ENCODE results near the gene ASCL1.
A peak's percentile ranks its signal among the peaks of the same experiment; 100 is the strongest.

The ASCL1 gene

DNA sequence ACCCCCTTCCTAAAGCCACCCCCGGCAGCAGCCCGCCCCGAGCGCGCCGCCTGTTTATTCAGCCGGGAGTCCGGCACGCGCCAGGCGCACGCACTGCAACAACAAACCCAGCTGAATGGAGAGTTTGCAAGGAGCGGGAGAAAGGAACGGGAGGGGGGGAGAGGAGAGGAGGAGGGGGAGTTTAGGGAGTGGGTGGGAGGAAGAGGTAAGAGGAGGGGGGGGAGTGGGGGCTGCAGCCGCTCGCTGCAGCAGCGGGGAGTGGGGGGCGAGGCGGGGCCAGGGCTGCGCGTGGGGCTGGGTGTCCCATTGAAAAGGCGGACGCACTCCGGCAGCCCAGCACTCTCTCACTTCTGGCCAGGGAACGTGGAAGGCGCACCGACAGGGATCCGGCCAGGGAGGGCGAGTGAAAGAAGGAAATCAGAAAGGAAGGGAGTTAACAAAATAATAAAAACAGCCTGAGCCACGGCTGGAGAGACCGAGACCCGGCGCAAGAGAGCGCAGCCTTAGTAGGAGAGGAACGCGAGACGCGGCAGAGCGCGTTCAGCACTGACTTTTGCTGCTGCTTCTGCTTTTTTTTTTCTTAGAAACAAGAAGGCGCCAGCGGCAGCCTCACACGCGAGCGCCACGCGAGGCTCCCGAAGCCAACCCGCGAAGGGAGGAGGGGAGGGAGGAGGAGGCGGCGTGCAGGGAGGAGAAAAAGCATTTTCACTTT, at the start of gene ASCL1:
ASCL1 (plus strand) TSS at position 336 of the 712 bp plus-strand sequence. CDS start 571 bp downstream, outside the sequence.
- intact Hi-C loops (cut with DNase I) = no loop called here
- peak in 36 of 42 donors; percentile 9 to 79 (median 58) for DNase-seq

DNA sequence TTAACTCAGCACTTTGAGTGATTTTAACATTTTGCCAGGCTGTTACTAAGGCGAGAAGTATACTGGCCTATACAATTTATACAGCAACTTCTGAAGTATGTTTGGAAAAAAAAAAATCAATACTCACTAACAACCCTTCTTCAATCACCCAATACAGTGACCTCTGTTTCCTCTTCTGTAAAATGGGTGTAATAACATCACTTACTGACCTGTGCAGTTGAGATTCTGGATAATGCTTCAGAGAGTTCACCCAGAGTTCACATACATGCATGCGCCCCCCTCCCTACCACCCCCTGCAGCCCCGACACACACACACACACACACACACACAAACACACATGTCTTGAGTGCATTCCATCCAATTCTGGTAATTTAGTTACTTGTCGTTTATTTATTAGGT, 49.6 kb upstream of the ASCL1 start:
- DNase-seq = no peak
- intact Hi-C loops (cut with DNase I) = no loop called here

DNA sequence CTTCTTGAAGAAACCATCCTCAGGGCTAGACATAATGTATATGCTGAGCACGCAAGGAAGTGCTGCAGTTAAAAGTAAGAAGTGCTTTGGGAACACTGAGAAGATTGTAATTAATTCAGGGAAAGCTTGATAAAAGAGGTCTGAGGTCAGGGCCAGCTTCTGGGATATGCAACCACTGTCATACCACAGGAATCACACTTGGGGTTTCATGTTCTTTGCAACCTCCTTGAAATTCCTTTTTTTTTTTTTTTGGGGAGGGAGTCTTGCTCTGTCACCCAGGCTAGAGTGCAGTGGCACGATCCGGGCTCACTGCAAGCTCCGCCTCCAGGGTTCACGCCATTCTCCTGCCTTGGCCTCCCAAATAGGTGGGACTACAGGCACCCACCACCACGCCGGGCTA, 47.3 kb upstream of the ASCL1 start:
- no peak for DNase-seq
- intact Hi-C loops (cut with DNase I) = no loop called here

DNA sequence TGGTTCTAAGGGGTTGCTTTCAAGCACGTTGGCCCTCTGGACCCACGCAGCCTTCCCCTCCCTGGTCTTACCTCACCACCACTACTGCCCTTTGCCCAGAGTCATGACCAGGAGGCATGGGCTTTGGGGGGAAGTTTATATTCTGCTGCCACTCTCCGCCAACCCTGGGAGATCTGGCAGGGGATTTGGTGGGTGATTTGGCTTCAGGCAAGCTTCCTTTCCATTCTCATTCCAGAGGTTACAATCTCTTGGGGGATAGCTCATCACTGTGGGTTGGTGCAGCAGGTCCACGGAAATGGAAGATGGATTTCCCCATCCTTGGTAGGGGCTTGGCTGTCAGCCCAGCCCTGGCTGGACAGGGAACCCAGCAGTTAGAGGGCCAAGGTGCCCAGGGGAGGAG, 46.7 kb upstream of the ASCL1 start:
- intact Hi-C loops (cut with DNase I) = no loop called here
- DNase-seq = no peak

DNA sequence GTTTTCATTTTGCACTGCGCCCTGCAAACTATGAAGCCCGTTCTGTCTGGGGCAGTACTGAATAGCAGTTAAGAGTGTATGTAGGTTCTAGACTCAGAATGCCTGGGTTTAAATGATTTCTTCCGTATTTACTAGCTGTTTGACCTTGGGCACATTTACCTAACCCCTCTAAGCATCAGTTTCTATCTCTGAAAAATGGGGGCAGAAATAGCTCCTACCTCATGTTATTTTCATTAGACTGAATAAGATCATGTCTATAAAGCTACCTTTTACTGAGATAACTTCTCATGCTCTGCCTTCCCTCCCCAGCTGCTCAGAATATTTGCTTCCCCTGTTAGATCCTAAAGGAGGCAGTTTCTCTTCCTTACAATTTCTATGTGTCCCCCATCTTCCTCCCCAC, 46.2 kb upstream of the ASCL1 start:
- no peak for DNase-seq
- intact Hi-C loops (cut with DNase I) = no loop called here

DNA sequence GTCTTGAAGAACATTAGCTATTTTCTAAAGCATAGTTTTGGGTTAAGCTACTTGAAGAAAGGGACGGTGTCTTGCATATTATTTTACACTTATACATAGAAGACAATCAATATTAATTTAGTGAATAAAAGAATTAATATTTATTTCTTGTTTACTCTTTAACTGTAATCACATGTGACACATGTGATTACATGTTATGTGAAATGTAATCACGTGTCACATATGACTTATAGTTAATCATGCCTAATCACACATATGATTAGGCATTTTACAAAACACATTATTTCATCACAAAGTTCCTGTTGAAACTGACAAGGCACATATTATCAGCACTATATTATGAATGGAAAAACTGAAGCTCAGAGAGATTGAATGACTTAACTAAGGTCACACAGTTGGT, 45.2 kb upstream of the ASCL1 start:
- intact Hi-C loops (cut with DNase I) = no loop called here
- no peak for DNase-seq

DNA sequence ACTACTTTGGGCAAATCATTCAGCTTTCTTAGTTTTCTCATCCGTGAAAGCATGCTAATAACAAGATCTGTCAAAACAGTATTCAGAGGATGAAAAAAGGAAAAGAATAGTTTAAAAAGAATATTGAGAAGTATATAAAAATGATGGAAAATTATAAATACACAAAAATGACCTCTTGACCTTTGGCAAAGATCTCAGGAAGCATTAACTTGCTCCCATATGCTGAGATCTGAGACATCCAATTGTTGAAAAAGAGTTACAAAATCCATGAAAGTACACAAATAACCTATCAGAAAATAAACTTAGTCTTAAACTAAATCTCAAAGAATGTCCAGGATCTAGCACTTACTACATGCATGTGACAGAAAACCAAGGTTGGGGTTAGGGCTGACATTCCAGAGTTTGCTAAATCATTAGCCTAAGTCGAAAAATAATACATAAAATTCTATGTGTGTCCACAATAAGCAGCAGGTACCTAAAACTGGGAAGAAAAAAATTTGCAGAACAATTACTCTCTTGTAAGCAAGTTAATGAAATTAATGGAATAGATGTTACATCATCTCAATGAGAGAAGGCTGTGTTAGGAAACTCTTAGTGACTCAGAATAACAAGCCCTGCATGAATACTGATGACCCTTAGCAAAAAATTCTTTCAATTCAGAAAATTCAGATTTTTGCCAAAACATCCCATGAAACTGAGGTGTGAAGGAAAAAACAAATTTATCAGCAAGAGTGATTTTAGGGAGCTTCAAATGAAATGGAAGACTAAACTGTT, 43.8 kb upstream of the ASCL1 start:
- no peak for DNase-seq
- intact Hi-C loops (cut with DNase I) = no loop called here

DNA sequence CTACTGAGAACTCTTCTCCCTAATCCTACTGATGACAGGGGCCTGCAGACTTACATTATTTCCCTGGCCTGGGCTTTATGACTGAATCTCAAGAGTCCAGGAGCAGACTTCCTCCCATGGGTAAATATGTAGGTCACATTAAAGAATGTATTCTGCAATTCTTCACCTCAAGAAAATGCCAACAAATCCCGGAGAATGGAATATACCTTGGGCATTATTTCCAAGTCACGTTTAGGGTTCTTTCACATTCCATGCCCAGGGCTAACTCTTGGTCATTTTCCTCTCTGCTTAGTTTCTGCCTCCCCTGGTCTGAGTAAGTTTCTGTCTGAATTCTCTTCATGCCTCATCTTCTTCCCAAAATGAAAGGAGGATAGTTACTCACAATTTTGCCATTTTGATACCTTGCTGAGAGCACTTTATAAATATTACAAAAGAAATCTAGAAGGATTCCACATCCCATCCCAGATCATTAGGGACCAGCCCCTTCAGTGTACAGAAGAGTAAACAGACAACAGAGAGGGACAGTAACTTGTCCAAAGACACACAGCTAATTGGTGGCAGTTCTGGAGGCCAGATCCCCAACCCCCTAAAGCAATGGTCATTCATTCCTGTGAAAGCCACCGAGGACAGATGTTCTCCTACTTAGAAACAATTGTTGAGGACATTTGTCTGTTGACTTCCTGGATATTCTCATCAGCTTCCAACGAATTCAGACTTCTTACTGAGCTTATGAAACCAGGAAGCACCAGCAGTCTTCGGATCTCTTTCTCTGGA, 41.0 kb upstream of the ASCL1 start:
- intact Hi-C loops (cut with DNase I) = no loop called here
- no peak for DNase-seq

DNA sequence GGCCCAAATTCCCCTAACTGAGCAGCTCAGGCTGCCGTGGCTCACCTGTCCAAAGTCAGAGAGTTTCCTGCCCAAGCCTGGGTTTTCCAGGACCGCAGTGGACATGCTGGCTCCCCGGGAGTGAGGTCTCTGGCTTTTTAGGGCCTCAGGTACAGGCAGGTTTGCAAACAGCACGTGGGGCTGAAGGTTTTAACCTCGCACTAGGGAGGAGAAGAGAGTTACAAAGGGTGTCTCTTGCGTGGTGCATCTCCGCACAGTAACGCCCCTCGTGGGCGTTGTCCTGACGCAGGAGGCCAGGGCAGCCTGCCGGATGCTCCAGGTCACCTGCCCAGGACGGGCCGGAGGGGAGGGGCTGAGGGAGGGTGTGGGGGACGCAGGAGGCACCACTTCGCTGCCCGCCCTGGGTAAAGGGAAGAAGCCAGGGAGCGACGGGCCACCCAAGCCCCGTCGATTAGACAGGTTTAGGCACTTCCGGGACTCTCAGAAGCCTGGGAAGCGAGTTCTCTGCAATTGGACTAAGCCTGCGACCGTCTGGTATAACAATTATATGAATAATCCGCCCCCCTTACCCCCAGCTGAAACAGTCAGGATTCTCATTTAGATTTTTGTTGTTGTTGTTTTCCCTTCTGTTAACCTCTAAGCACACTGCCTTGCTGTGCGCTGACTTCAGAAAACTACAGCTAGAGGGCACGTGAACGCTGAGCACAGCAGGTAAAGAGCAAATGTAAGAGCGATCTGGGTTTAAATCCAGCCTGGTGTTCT, 40.3 kb upstream of the ASCL1 start, which contains the start of gene PAH:
PAH (minus strand) TSS at position 219 of the 762 bp plus-strand sequence; CDS start at position 105, 114 bp downstream.
- DNase-seq = no peak
- intact Hi-C loops (cut with DNase I) = no loop called here

DNA sequence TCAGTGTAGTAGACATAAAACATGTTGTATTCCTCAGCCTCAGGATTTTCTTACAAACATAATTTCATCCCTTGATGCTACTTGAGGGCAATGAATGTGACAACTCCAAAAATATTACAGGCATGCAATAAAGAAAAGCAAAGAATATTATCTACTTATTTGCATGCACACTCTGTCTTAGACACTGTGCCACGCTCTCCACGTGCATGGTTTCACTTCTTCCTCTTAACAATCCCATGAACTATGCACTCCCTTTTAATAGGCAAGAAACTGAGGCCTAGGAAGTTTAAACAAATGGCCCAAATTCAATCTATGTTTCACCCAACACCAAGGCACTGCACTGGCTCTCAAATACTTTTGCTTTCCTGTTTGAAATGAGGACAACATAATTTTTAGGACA, 38.6 kb upstream of the ASCL1 start:
- intact Hi-C loops (cut with DNase I) = no loop called here
- no peak for DNase-seq

DNA sequence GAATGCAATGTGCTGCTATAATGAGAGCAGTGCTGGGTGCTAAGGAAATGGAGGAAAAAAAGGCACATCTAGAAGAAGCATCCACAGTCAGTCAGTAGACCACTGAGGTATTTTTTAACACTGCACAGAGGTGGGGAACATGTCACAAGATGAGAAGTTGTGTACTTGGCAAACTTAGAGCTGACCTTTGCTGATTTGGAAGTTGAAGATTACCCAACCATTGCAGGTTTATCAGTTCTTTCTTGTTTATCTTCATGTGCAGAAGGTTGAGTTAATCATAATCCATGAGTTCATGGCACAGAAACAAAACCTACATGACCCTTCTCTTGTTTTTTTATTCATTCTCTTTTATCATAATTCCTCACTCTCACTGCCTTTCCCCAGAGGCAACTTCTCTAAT, 37.2 kb upstream of the ASCL1 start:
- no peak for DNase-seq
- intact Hi-C loops (cut with DNase I) = no loop called here

DNA sequence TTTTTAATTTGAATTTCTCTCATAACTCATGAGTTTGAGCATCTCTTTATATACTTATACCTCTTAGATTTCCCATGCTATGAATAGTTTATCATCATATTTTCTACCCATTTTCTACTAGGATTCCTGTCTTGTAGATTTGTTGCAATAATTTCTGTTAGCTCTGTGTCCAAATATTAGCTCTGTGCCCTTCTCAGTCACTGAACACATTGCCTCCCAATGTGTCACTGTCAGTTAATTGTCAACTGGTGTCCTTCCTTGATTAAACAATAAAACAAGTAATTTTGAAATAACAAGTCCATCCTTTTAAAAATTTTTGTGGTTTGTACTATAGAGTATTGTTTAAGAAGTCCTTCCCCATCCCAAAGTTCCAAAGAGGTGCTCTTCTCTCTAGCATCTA, 36.2 kb upstream of the ASCL1 start:
- intact Hi-C loops (cut with DNase I) = no loop called here
- DNase-seq = no peak

DNA sequence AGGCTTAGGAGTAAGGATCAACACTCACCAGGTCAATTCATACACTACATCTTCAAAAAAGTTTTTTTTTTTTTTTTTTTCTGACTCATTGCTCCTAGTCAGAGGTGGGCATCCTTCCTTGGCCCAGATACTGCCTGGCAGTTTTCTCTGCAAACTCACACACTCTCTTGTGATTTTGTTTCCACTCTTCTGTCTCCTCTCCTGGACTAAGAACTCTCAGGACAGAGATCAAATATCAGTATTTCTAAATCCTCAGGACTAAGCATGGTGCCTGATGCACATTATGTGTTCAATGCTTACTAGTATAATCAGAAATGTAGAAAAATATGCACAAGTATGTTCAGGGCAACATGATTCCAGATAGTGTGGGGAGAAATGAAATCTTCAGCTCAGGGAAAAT, 30.3 kb upstream of the ASCL1 start:
- intact Hi-C loops (cut with DNase I) = no loop called here

DNA sequence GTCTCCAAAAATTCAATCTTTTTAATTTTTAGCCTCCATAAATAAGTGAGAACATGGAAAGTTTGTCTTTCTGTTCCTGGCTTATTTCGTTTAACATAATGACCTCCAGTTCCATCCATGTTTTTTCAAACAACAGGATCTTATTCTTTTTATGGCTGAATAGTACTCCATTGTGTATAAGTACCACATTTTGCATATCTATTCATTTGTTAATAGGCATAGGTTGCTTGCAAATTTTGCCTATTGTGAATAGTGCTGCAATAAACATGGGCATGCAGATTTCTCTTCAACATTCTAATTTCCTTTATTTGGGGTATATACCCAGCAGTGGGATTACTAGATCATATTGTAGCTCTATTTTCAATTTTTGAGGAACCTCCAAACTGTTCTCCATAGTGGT, 24.3 kb upstream of the ASCL1 start:
- intact Hi-C loops (cut with DNase I) = no loop called here
- DNase-seq = no peak

More for the DNA sequence above, 30.3 kb upstream of the ASCL1 start:
- no peak for DNase-seq

DNA sequence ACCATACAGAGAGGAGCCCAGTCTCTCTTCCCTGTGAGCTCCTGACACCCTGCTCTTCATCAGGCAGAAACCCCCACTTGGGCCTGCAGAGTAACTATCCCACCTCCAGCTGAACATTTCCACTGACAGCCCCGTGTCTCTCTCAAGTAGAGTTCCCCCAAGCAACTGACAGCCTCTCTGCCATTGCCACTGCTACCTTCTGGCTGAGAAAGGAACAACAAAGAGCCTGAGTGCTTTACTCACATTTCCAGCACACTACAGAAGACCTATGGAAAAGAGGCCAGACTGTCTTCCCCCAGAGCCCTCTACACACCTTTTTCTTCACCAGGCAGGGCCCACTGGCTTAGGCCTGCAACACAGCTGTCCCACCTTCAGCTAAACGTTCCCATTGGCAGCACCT, 18.4 kb upstream of the ASCL1 start:
- intact Hi-C loops (cut with DNase I) = no loop called here
- no peak for DNase-seq

DNA sequence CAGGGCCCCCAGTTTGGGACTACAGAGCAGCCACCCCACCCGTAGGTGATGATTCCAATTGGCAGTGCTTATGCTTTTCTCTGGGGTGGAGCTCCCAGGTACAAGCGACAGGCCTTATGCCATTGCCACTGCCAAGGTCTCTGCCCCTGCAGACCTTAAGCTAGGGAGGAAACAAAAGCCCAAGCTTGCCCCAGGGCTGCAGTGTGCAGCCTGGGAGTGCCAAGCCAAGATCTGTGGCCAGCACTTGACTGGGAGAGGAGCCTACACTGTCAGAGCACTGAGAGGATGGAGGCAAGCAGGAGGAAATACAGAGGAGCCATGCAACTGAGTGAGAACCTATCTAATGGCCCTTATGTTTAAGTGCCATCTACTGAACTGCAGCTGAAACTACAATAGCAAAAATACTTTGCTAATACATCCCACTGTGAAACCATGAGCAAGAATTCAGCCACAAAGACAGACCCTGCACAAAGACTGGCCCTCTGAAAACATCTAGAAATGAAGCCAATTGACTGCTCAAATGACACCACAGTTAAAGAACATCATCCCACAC, 17.7 kb upstream of the ASCL1 start:
- intact Hi-C loops (cut with DNase I) = no loop called here
- DNase-seq = no peak

DNA sequence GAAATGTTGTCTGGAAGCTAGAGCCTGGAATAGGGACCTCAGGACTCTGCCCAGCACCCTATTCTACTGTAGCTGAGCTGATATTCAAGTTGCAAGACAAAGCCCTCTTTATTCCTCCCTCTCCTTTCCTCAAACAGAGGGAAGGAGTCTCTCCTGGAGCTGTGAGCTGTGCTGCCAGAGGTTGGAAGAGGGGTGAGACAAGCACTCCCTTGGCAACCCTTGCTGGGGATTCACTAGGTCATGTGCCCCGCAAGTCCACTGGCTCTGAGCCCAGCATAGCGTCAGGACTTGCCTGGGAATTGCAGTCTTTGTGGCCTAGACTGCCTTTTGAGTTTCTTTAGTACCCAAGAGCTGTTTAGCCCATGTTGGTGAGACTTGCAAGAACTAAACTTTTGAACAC, 11.4 kb upstream of the ASCL1 start:
- intact Hi-C loops (cut with DNase I) = no loop called here
- DNase-seq = no peak

DNA sequence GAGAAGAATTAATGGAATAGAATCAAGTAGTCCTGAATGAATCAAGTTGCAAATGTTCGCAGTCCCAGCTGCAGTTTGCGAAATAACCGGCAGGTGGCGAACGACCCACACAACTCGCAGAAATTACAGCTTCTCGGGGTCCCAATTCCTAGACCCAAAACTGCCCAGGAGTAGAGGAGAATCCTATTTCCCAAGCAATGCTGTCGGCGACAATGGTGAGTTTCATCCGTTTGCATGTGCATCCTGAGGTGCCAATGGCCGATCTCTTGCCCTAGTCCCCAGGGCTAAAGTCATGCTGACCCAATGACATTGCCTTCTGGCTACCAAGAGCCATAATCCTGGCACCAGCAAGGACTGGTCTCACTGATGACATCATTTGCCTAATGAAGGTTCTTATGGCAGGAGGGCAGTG, 8.5 kb upstream of the ASCL1 start:
- DNase-seq = peak in 40 of 42 donors; percentile 48 to 90 (median 78)
- intact Hi-C loops (cut with DNase I) = no loop called here
